HEK293 (cell line): ENCODE results near the gene CCDC86.
A peak's percentile ranks its signal among the peaks of the same experiment; 100 is the strongest.

Experiments
- CTCF ChIA-PET: fragments of 350-600 bp; formaldehyde crosslinking; extraction: SDS; loops from one replicate; lab custom pipeline; 2021; ENCODE audit warnings: antibody characterized with exemption; lab: Yijun Ruan, JAX
- POLR2A ChIA-PET: fragments of 300-600 bp; formaldehyde crosslinking; extraction: SDS; loops from one replicate; lab custom pipeline; 2020; ENCODE audit warnings: antibody characterized with exemption, inconsistent platforms; lab: Yijun Ruan, JAX
- H3K27ac ChIP-seq: fragments of 200-500 bp; sonication (Bioruptor generic); 2 replicates; pipeline ENCODE4 v1.5.1; 2014; ENCODE audit warnings: low read depth, low read length, control low read depth, inconsistent platforms; ENCODE audit errors: extremely low read depth
- H3K36me3 ChIP-seq, 2 experiments: fragments of 200-500 bp in 1 of 2; sonication (Bioruptor generic) in 1 of 2; 1 replicate in 1 of 2; 2 replicates in 1 of 2; pipeline ENCODE4 v1.5.1; 2014 to 2017; ENCODE audit warnings: inconsistent platforms in 2 of 2, low read length in 2 of 2; ENCODE audit not compliant: control insufficient read depth in 2 of 2, insufficient read depth in 1 of 2
- H3K4me1 ChIP-seq: fragments of 200-500 bp; sonication (Bioruptor generic); 2 replicates; pipeline ENCODE4 v1.5.1; 2014; ENCODE audit warnings: mild to moderate bottlenecking, low read length, inconsistent platforms; ENCODE audit not compliant: control insufficient read depth, insufficient read depth
- H3K4me3 ChIP-seq: 2 replicates; pipeline ENCODE4 v1.5.1; 2011; ENCODE audit warnings: low read depth, mild to moderate bottlenecking, control low read depth, low read length, moderate library complexity
- H3K9me3 ChIP-seq: fragments of 200-500 bp; sonication (Bioruptor generic); 2 replicates; pipeline ENCODE4 v1.5.1; 2014; ENCODE audit warnings: low read depth, low read length, inconsistent platforms; ENCODE audit not compliant: control insufficient read depth, insufficient read depth
- BCL6B ChIP-seq: fragments of 450-650 bp; formaldehyde crosslinking; IDR thresholded peaks from 2 replicates; pipeline ENCODE4 v1.5.1; 2017; ENCODE audit warnings: missing biosample characterization, missing genetic modification characterization
- IKZF3 ChIP-seq: fragments of 450-650 bp; IDR thresholded peaks from 2 replicates; pipeline ENCODE4 v1.5.0; 2018; ENCODE audit warnings: missing biosample characterization, mild to moderate bottlenecking, missing genetic modification characterization, moderate library complexity
- KLF7 ChIP-seq: fragments of 450-650 bp; formaldehyde crosslinking; IDR thresholded peaks from 2 replicates; pipeline ENCODE4 v1.5.1; 2016; ENCODE audit warnings: missing biosample characterization, missing genetic modification characterization, borderline replicate concordance
- REPIN1 ChIP-seq: fragments of 450-650 bp; formaldehyde crosslinking; IDR thresholded peaks from 2 replicates; pipeline ENCODE4 v1.5.1; 2017; ENCODE audit warnings: missing biosample characterization, missing genetic modification characterization, low read depth
- SCRT1 ChIP-seq: fragments of 450-650 bp; formaldehyde crosslinking; IDR thresholded peaks from 2 replicates; pipeline ENCODE4 v1.5.1; 2016; ENCODE audit warnings: missing biosample characterization, missing genetic modification characterization, borderline replicate concordance
- TSHZ1 ChIP-seq: fragments of 450-650 bp; formaldehyde crosslinking; IDR thresholded peaks from 2 replicates; pipeline ENCODE4 v1.5.1; 2016; ENCODE audit warnings: missing biosample characterization, missing genetic modification characterization, borderline replicate concordance
- ZBTB49 ChIP-seq: fragments of 450-650 bp; formaldehyde crosslinking; IDR thresholded peaks from 2 replicates; pipeline ENCODE4 v1.5.1; 2016; ENCODE audit warnings: missing biosample characterization, missing genetic modification characterization, low read depth
- ZFP3 ChIP-seq: fragments of 450-650 bp; formaldehyde crosslinking; IDR thresholded peaks from 2 replicates; pipeline ENCODE4 v1.5.1; 2016; ENCODE audit warnings: low read depth, missing biosample characterization, missing genetic modification characterization
- ZNF169 ChIP-seq: fragments of 450-650 bp; formaldehyde crosslinking; IDR thresholded peaks from 2 replicates; pipeline ENCODE4 v1.5.1; 2016; ENCODE audit warnings: missing biosample characterization, missing genetic modification characterization
- ZNF274 ChIP-seq, 2 experiments: fragments of 200-500 bp in 1 of 2; fragments of 450-650 bp in 1 of 2; sonication (Bioruptor generic) in 1 of 2; formaldehyde crosslinking in 1 of 2; IDR thresholded peaks; 2 replicates each; pipeline versions ENCODE4 v1.5.1 to v1.6.1; 2014 to 2016; ENCODE audit warnings: borderline replicate concordance in 1 of 2, inconsistent platforms in 1 of 2, low read length in 1 of 2, missing biosample characterization in 1 of 2, missing genetic modification characterization in 1 of 2
- ZNF302 ChIP-seq: fragments of 450-650 bp; formaldehyde crosslinking; IDR thresholded peaks from 2 replicates; pipeline ENCODE4 v1.5.1; 2016; ENCODE audit warnings: missing biosample characterization, missing genetic modification characterization, low read depth
- ZNF514 ChIP-seq: fragments of 450-650 bp; formaldehyde crosslinking; IDR thresholded peaks from 2 replicates; pipeline ENCODE4 v1.5.1; 2016; ENCODE audit warnings: missing biosample characterization, missing genetic modification characterization
- ZNF654 ChIP-seq: fragments of 450-650 bp; formaldehyde crosslinking; IDR thresholded peaks from 2 replicates; pipeline ENCODE4 v1.5.1; 2016; ENCODE audit warnings: low read depth, missing biosample characterization, missing genetic modification characterization
- ZNF791 ChIP-seq: fragments of 450-650 bp; formaldehyde crosslinking; IDR thresholded peaks from 2 replicates; pipeline ENCODE4 v1.5.1; 2016; ENCODE audit warnings: missing biosample characterization, missing genetic modification characterization
- TF ChIP-seq, protein P1 (sequence below): fragments of 450-650 bp; formaldehyde crosslinking; IDR thresholded peaks from 2 replicates; pipeline ENCODE4 v1.5.1; 2016; ENCODE audit warnings: missing biosample characterization, missing genetic modification characterization

The CCDC86 gene

DNA sequence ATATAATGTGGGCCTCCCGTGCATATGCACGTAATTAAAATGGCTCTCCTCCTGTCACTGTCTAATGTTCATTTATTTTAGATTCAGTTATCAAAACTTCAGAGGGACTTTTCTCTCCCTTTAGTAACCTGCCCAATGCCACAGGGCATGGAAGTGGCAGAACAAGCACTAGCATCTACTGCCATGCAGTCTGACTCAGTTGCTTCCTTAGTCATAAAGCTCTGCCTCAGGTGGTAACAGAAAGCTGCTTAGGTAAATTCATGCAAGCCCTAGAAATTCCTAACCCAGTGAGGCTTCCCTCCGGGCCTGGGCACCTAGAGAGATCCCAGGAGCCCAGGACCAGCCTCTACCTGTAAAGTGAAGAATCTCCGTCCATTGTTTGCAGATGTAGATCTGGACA lies 55.6 kb downstream of the CCDC86 start (continued):
- TF ChIP-seq BCL6B (tag by site-specific recombination): no peak
- TF ChIP-seq REPIN1 (tag by site-specific recombination): no peak
- no peak for TF ChIP-seq ZNF302 (tag by site-specific recombination)
- TF ChIP-seq IKZF3: no peak
- no peak for TF ChIP-seq ZNF514 (tag by site-specific recombination)
- TF ChIP-seq ZNF169 (tag by site-specific recombination): no peak
- TF ChIP-seq, protein P1, sequence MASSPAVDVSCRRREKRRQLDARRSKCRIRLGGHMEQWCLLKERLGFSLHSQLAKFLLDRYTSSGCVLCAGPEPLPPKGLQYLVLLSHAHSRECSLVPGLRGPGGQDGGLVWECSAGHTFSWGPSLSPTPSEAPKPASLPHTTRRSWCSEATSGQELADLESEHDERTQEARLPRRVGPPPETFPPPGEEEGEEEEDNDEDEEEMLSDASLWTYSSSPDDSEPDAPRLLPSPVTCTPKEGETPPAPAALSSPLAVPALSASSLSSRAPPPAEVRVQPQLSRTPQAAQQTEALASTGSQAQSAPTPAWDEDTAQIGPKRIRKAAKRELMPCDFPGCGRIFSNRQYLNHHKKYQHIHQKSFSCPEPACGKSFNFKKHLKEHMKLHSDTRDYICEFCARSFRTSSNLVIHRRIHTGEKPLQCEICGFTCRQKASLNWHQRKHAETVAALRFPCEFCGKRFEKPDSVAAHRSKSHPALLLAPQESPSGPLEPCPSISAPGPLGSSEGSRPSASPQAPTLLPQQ: no peak
- TF ChIP-seq ZNF791 (tag by site-specific recombination): no peak
- no peak for TF ChIP-seq ZFP3 (tag by site-specific recombination)
- TF ChIP-seq SCRT1 (tag by site-specific recombination): no peak
- TF ChIP-seq ZNF274 (IDR thresholded peaks at IDR 0.05; ENCODE audit: low read length): no peak
- no peak for TF ChIP-seq ZNF274 (tag by site-specific recombination; IDR thresholded peaks at IDR 0.05; ENCODE audit: borderline replicate concordance)
- TF ChIP-seq TSHZ1 (tag by site-specific recombination): no peak

GRCh38 chr11:60899046-60899936 lies 57.4 kb downstream of the CCDC86 start:
- Histone ChIP-seq H3K4me3 (no peak overlapping the region), H3K27ac (no peak overlapping the region), H3K4me1 (no peaks in the 10 kb centered on the region), H3K36me3 (peaks cover 19 to 99% of the 10 kb centered on the region in 2 experiments), H3K9me3 (no peaks in the 10 kb centered on the region)
- ChIA-PET CTCF (interaction anchor here (0.6 to 6.3 kb wide), 35 partner anchors 8 to 558 kb away, joined by 3 to 78 read pairs (median 4); partner anchors contain the start of genes MS4A8, TMEM109 and ZP1), POLR2A (interaction anchor here (0.6 kb wide), 1 partner anchor 14 kb away, joined by 4 read pairs; the partner anchor contains the start of gene TMEM109)
- peak; percentile 52; the same call in 1 of the 2 replicates for TF ChIP-seq IKZF3
- no peak for TF ChIP-seq KLF7 (tag by site-specific recombination)
- TF ChIP-seq ZBTB49 (tag by site-specific recombination): no peak
- TF ChIP-seq ZNF654 (tag by site-specific recombination): peak; percentile 35
